ENCODE results near the gene ATP6V0D1. TPM values are rescaled to one million over a fixed set of nuclear protein-coding genes. Genes with fewer than 3 reads are reported as not detected.

The ATP6V0D1 gene
- total and polyA plus RNA-seq, 4 experiments from 2014 or later: 42.8 to 133 (median 70.9) TPM

- POLR2A ChIA-PET (ENCODE audit: partially characterized antibody): no interaction called here
Observed at GRCh38 chr16:67392301-67393059, 88.5 kb downstream of the ATP6V0D1 start.

GRCh38 chr16:67391424-67392300 lies 89.3 kb downstream of the ATP6V0D1 start:
- Mint-ChIP-seq H3K4me1 (peaks cover 2 to 9% (median 5%) of the 10 kb centered on the region in 4 donors), H3K9me3 (no peaks in the 10 kb centered on the region), H3K4me3 (peak overlapping the region in 1 of 8 donors; percentile 53), H3K27ac (no peak overlapping the region), H3K36me3 (no peaks in the 10 kb centered on the region), H3K27me3 (peaks cover 12 to 20% of the 10 kb centered on the region in 2 donors)
- Histone ChIP-seq H3K9me3 (ENCODE audit: control insufficient read depth in 1 of 2, low read length in 2 of 2) (no peaks in the 10 kb centered on the region), H3K4me1 (ENCODE audit: insufficient read depth, low read length) (peaks cover 15% of the 10 kb centered on the region), H3K27me3 (ENCODE audit: insufficient read depth, low read length) (peaks cover 18% of the 10 kb centered on the region), H3K4me3 (ENCODE audit: low read length in 2 of 2) (no peak overlapping the region), H3K27ac (ENCODE audit: low read depth, low read length) (no peak overlapping the region), H3K36me3 (ENCODE audit: insufficient read depth, low read length) (no peaks in the 10 kb centered on the region)
- CTCF ChIA-PET (ENCODE audit: partially characterized antibody): no interaction called here
- DNase-seq: no peak
- POLR2A ChIA-PET (ENCODE audit: partially characterized antibody): no interaction called here
- intact Hi-C loops (cut with micrococcal nuclease): no loop called here

More at GRCh38 chr16:67392301-67393059, 88.5 kb downstream of the ATP6V0D1 start:
- CTCF ChIA-PET (ENCODE audit: partially characterized antibody): no interaction called here
- Histone ChIP-seq H3K4me3 (ENCODE audit: low read length in 2 of 2) (no peak overlapping the region), H3K4me1 (ENCODE audit: insufficient read depth, low read length) (peaks cover 15% of the 10 kb centered on the region), H3K9me3 (ENCODE audit: control insufficient read depth in 1 of 2, low read length in 2 of 2) (no peaks in the 10 kb centered on the region), H3K27ac (ENCODE audit: low read depth, low read length) (no peak overlapping the region), H3K36me3 (ENCODE audit: insufficient read depth, low read length) (no peaks in the 10 kb centered on the region), H3K27me3 (ENCODE audit: insufficient read depth, low read length) (peaks cover 18% of the 10 kb centered on the region)
- H3K27ac Mint-ChIP-seq: peak overlapping the region in 1 of 7 donors; percentile 41
- peaks cover 2 to 9% (median 5%) of the 10 kb centered on the region in 4 donors for H3K4me1 Mint-ChIP-seq
- no peaks in the 10 kb centered on the region for H3K36me3 Mint-ChIP-seq
- no peak for DNase-seq
- intact Hi-C loops (cut with micrococcal nuclease): no loop called here
- H3K4me3 Mint-ChIP-seq: peak overlapping the region in 1 of 8 donors; percentile 33
- H3K27me3 Mint-ChIP-seq: peaks cover 12 to 24% of the 10 kb centered on the region in 2 donors
- no peaks in the 10 kb centered on the region for H3K9me3 Mint-ChIP-seq

GRCh38 chr16:67390816-67391423 lies 90.0 kb downstream of the ATP6V0D1 start:
- H3K4me1 ChIP-seq (ENCODE audit: insufficient read depth, low read length): peaks cover 15% of the 10 kb centered on the region
- Mint-ChIP-seq H3K27ac (no peak overlapping the region), H3K36me3 (no peaks in the 10 kb centered on the region), H3K4me1 (peaks cover 2 to 9% (median 5%) of the 10 kb centered on the region in 4 donors), H3K9me3 (no peaks in the 10 kb centered on the region), H3K27me3 (peaks cover 11 to 20% of the 10 kb centered on the region in 2 donors), H3K4me3 (no peak overlapping the region)
- no peaks in the 10 kb centered on the region for H3K36me3 ChIP-seq (ENCODE audit: insufficient read depth, low read length)
- no peak for DNase-seq
- ChIA-PET CTCF (ENCODE audit: partially characterized antibody) (no interaction called here), POLR2A (ENCODE audit: partially characterized antibody) (no interaction called here)
- intact Hi-C loops (cut with micrococcal nuclease): no loop called here
- H3K27ac ChIP-seq (ENCODE audit: low read depth, low read length): no peak overlapping the region
- peaks cover 18% of the 10 kb centered on the region for H3K27me3 ChIP-seq (ENCODE audit: insufficient read depth, low read length)
- H3K4me3 ChIP-seq (ENCODE audit: low read length in 2 of 2): no peak overlapping the region
- no peaks in the 10 kb centered on the region for H3K9me3 ChIP-seq (ENCODE audit: control insufficient read depth in 1 of 2, low read length in 2 of 2)

GRCh38 chr16:67389911-67390815 lies 90.8 kb downstream of the ATP6V0D1 start:
- intact Hi-C loops (cut with micrococcal nuclease): no loop called here
- CTCF ChIA-PET (ENCODE audit: partially characterized antibody): no interaction called here
- Histone ChIP-seq H3K27me3 (ENCODE audit: insufficient read depth, low read length) (peaks cover 14% of the 10 kb centered on the region), H3K36me3 (ENCODE audit: insufficient read depth, low read length) (no peaks in the 10 kb centered on the region), H3K27ac (ENCODE audit: low read depth, low read length) (no peak overlapping the region), H3K9me3 (ENCODE audit: control insufficient read depth in 1 of 2, low read length in 2 of 2) (no peaks in the 10 kb centered on the region), H3K4me1 (ENCODE audit: insufficient read depth, low read length) (peaks cover 14% of the 10 kb centered on the region), H3K4me3 (ENCODE audit: low read length in 2 of 2) (no peak overlapping the region)
- POLR2A ChIA-PET (ENCODE audit: partially characterized antibody): no interaction called here
- Mint-ChIP-seq H3K36me3 (no peaks in the 10 kb centered on the region), H3K4me1 (peaks cover 2 to 9% (median 5%) of the 10 kb centered on the region in 4 donors), H3K27ac (peak overlapping the region in 1 of 7 donors; percentile 26), H3K27me3 (peaks cover 8 to 14% of the 10 kb centered on the region in 2 donors), H3K9me3 (no peaks in the 10 kb centered on the region), H3K4me3 (peak overlapping the region in 1 of 8 donors; percentile 39)
- no peak for DNase-seq

GRCh38 chr16:67388591-67388990 lies 92.4 kb downstream of the ATP6V0D1 start:
- ChIA-PET CTCF (ENCODE audit: partially characterized antibody) (interaction anchor here (1.1 kb wide), 1 partner anchor 14 kb away, joined by 3 read pairs; no protein-coding TSS in a partner anchor), POLR2A (ENCODE audit: partially characterized antibody) (no interaction called here)
- H3K27me3 Mint-ChIP-seq: peaks cover 4 to 9% of the 10 kb centered on the region in 2 donors

GRCh38 chr16:67388191-67388590 lies 92.8 kb downstream of the ATP6V0D1 start:
- no peaks in the 10 kb centered on the region for H3K4me1 ChIP-seq (ENCODE audit: insufficient read depth, low read length)
- H3K9me3 ChIP-seq (ENCODE audit: control insufficient read depth in 1 of 2, low read length in 2 of 2): no peaks in the 10 kb centered on the region
- H3K36me3 ChIP-seq (ENCODE audit: insufficient read depth, low read length): no peaks in the 10 kb centered on the region
- intact Hi-C loops (cut with micrococcal nuclease): no loop called here
- Mint-ChIP-seq H3K27me3 (peaks cover 4 to 9% of the 10 kb centered on the region in 2 donors), H3K36me3 (no peaks in the 10 kb centered on the region), H3K4me3 (no peak overlapping the region), H3K9me3 (no peaks in the 10 kb centered on the region), H3K27ac (no peak overlapping the region), H3K4me1 (peaks cover 0 to 2% (median 0%) of the 10 kb centered on the region in 4 donors)
- no peak overlapping the region for H3K27ac ChIP-seq (ENCODE audit: low read depth, low read length)
- POLR2A ChIA-PET (ENCODE audit: partially characterized antibody): no interaction called here
- no peak for DNase-seq
- CTCF ChIA-PET (ENCODE audit: partially characterized antibody): interaction anchor here (1.1 kb wide), 1 partner anchor 14 kb away, joined by 3 read pairs; no protein-coding TSS in a partner anchor
- H3K4me3 ChIP-seq (ENCODE audit: low read length in 2 of 2): no peak overlapping the region
- peaks cover 4% of the 10 kb centered on the region for H3K27me3 ChIP-seq (ENCODE audit: insufficient read depth, low read length)

More at GRCh38 chr16:67388591-67388990, 92.4 kb downstream of the ATP6V0D1 start:
- DNase-seq: no peak
- Histone ChIP-seq H3K9me3 (ENCODE audit: control insufficient read depth in 1 of 2, low read length in 2 of 2) (no peaks in the 10 kb centered on the region), H3K27me3 (ENCODE audit: insufficient read depth, low read length) (peaks cover 5% of the 10 kb centered on the region), H3K4me3 (ENCODE audit: low read length in 2 of 2) (no peak overlapping the region), H3K27ac (ENCODE audit: low read depth, low read length) (no peak overlapping the region), H3K36me3 (ENCODE audit: insufficient read depth, low read length) (no peaks in the 10 kb centered on the region), H3K4me1 (ENCODE audit: insufficient read depth, low read length) (peaks cover 1% of the 10 kb centered on the region)
- H3K36me3 Mint-ChIP-seq: no peaks in the 10 kb centered on the region
- intact Hi-C loops (cut with micrococcal nuclease): no loop called here
- H3K9me3 Mint-ChIP-seq: no peaks in the 10 kb centered on the region
- H3K4me3 Mint-ChIP-seq: no peak overlapping the region
- H3K4me1 Mint-ChIP-seq: peaks cover 0 to 2% (median under 1%) of the 10 kb centered on the region in 4 donors
- H3K27ac Mint-ChIP-seq: peak overlapping the region in 1 of 7 donors; percentile 64
